ENCODE data around the gene SGCG. TPM values are rescaled to one million over a fixed set of nuclear protein-coding genes. Genes with fewer than 3 reads are reported as not detected.
A peak's percentile ranks its signal among the peaks of the same experiment; 100 is the strongest.

SGCG gene
- total RNA-seq, 1 donor from 2014 or later, result 9.8 TPM

DNA sequence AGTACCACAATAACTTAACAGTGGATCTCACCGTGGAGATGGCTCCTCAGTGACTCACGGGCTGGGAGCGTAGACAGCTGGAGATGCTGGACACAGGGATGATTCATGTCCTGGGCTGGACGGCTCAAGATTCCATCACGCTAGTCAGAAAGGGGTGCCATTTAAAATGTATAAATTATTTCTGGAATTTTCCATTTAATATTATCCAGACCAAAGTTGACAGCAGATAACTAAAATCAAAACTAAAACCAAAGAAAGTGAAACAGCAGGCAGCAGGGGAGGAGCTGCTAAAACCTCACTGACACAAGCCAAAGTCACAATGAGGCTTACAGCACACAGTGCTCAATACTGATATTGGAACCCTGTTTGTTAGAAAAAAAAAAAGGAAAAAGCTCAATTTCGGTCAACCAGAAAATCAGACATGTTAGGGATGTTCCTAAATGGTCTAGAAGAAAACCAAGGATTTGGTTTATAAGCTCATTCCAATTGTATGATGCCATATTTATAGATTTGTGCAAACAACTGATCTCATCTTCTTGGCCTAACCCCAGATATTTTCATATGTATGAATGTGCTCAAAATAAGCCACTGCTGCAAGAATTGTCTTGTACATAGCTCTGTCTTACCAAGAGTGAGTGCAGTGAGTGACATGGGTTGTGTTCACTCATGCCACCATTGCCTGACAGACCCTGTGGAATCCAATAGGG is 140.9 kb downstream of the SGCG start:
- peak; percentile 91 for DNase-seq (ENCODE audit: low read depth)
- TF ChIP-seq, protein P1, sequence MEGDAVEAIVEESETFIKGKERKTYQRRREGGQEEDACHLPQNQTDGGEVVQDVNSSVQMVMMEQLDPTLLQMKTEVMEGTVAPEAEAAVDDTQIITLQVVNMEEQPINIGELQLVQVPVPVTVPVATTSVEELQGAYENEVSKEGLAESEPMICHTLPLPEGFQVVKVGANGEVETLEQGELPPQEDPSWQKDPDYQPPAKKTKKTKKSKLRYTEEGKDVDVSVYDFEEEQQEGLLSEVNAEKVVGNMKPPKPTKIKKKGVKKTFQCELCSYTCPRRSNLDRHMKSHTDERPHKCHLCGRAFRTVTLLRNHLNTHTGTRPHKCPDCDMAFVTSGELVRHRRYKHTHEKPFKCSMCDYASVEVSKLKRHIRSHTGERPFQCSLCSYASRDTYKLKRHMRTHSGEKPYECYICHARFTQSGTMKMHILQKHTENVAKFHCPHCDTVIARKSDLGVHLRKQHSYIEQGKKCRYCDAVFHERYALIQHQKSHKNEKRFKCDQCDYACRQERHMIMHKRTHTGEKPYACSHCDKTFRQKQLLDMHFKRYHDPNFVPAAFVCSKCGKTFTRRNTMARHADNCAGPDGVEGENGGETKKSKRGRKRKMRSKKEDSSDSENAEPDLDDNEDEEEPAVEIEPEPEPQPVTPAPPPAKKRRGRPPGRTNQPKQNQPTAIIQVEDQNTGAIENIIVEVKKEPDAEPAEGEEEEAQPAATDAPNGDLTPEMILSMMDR (IDR thresholded peaks at IDR 0.05; ENCODE audit: insufficient read depth, low read length, poor library complexity, severe bottlenecking), result no peak
- H3K4me3 ChIP-seq (ENCODE audit: low read depth, low read length), result no peak overlapping the region
- no peaks in the 10 kb centered on the region for H3K27me3 ChIP-seq (ENCODE audit: control insufficient read depth, insufficient read depth, low read length)
- no peaks in the 10 kb centered on the region for H3K36me3 ChIP-seq (ENCODE audit: control insufficient read depth, insufficient read depth, low read length)

DNA sequence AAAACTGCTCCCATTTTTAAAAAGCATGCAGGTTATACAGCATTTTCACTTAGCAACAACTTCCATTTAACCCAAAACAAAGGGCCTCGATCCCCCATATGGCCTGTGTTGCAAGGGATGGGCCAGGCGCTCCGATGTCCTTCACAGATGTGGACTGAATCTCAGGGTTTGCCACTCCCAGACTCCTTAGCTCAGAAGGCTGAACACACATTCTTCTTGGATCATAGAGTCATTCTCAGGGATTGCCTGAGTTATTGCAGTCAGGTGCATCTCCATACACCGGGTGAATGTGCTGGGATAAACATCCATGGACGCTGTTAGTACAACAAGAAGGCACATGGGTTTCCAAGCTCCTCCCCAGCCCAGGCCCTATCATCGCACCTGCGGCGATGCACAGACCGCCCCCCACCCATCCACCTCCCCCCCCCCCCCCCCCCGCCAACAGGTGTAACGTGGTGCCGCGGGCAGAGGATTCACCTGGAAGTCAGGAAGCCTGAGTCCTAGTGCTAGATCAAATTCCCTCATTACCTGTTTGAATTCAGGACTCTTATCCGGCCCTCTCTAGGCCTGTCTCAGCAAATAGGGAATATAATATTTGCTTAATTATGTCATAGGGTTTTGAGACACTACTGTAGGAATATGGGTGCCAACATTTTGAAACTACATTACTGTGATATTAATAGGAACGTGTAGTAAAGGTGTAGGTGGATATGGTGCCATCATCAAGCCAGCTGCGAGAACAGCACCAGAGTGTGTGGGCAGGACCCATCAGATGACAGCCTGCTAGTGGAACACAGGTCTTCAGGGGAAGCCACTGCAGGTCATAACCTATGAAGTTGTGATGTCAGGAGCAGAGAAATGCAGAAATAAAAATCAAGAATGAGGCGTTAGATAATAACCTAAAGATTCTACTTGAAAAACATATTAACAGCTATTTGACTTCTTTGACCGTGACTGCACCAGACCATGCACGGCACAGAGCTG is 141.9 kb downstream of the SGCG start:
- no peak for DNase-seq (ENCODE audit: low read depth)
- TF ChIP-seq, protein P1 (IDR thresholded peaks at IDR 0.05; ENCODE audit: insufficient read depth, low read length, poor library complexity, severe bottlenecking), result no peak
- no peak overlapping the region for H3K4me3 ChIP-seq (ENCODE audit: low read depth, low read length)

DNA sequence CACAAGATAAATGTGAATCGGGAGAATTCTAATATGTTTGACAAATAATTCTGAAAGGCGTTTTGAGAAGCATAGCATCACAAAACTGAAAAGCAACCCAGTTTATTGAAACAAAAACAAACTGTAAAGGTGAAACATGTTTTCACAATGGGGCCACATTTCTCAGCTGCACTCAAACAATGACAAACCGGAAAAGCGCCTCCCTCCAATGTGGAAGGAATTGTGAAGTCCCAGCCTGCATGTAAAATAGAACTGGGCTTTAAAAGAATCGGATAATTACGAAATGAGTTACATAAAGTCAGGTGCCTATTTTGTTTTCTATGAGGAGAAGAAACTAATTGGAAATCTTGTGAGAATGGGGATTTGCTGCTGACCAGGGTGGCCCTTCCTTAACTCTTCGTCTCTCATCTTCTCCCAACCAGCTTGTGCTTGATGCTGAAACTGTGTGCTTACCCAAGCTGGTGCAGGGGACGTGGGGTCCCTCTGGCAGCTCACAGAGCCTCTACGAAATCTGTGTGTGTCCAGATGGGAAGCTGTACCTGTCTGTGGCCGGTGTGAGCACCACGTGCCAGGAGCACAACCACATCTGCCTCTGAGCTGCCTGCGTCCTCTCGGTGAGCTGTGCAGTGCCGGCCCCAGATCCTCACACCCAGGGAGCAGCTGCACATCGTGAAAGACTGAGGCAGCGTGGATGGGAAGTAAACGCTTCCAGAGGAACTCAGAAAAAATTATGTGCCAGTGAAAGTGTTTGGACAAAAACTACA is 143.3 kb downstream of the SGCG start:
- Histone ChIP-seq H3K27me3 (ENCODE audit: control insufficient read depth, insufficient read depth, low read length) (no peaks in the 10 kb centered on the region), H3K36me3 (ENCODE audit: control insufficient read depth, insufficient read depth, low read length) (no peaks in the 10 kb centered on the region), H3K4me3 (ENCODE audit: low read depth, low read length) (no peak overlapping the region)
- TF ChIP-seq, protein P1 (IDR thresholded peaks at IDR 0.05; ENCODE audit: insufficient read depth, low read length, poor library complexity, severe bottlenecking), result no peak
- no peak for DNase-seq (ENCODE audit: low read depth)

More for the DNA sequence above, 141.9 kb downstream of the SGCG start:
- Histone ChIP-seq H3K36me3 (ENCODE audit: control insufficient read depth, insufficient read depth, low read length) (no peaks in the 10 kb centered on the region), H3K27me3 (ENCODE audit: control insufficient read depth, insufficient read depth, low read length) (no peaks in the 10 kb centered on the region)

DNA sequence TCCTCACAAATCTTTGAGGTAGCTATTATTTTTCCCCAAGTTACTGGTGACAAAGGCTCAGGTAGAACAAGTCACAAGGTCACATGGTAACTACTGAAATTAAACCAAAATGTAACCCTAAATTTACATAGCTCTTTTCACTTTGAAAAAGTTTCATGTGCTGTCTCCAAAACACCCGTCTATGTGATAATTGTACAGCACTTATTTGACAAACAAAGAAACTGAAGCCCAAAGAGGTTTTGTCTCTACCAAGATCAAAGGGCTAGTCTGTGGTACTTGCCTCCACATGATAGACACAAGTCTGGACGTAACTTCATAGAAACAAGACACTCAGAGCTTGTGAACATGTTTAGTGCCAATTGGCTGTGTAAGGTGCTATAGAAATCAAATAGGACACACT is 144.4 kb downstream of the SGCG start:
- TF ChIP-seq, protein P1 (IDR thresholded peaks at IDR 0.05; ENCODE audit: insufficient read depth, low read length, poor library complexity, severe bottlenecking), result no peak
- Histone ChIP-seq H3K27me3 (ENCODE audit: control insufficient read depth, insufficient read depth, low read length) (no peaks in the 10 kb centered on the region), H3K36me3 (ENCODE audit: control insufficient read depth, insufficient read depth, low read length) (no peaks in the 10 kb centered on the region), H3K4me3 (ENCODE audit: low read depth, low read length) (no peak overlapping the region)
- no peak for DNase-seq (ENCODE audit: low read depth)

DNA sequence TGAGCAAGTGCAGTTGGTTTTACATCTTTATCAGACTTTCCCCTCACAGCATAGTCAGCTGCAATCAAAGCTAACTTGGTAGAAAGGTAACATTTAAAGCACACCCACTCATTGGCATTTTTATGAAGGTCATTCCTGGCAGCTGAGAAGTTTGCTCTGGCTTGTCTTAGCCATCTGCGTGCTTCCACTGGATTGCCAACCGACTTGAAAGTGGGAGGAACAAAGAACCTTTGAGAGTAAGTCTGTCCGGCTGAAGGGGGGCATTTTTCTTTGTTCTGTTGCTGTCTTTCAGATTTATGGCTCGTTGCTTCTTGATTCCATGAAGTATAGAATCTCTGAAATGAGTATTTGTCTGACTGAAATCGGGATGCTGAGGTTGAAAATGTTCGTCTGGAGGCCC is 149.6 kb downstream of the SGCG start:
- Histone ChIP-seq H3K27me3 (ENCODE audit: control insufficient read depth, insufficient read depth, low read length) (no peaks in the 10 kb centered on the region), H3K4me3 (ENCODE audit: low read depth, low read length) (no peak overlapping the region), H3K36me3 (ENCODE audit: control insufficient read depth, insufficient read depth, low read length) (no peaks in the 10 kb centered on the region)
- no peak for DNase-seq (ENCODE audit: low read depth)
- TF ChIP-seq, protein P1 (IDR thresholded peaks at IDR 0.05; ENCODE audit: insufficient read depth, low read length, poor library complexity, severe bottlenecking), result no peak

Measured in kidney epithelial cell (primary cell).